Midbrain (tissue), 1 donor: Measurements from ENCODE around the gene ZNF568.

ENCODE experiments used
- DNase-seq: peaks from one replicate; lab custom pipeline; 2025; lab: John Stamatoyannopoulos, UW

The ZNF568 gene

GRCh38 chr19:36999313-36999712, 83.2 kb downstream of the ZNF568 start:
- DNase-seq, result no peak

GRCh38 chr19:37007587-37008220, 91.6 kb downstream of the ZNF568 start:
- DNase-seq, result peak; percentile 40

- no peak for DNase-seq
These were observed 93.7 kb downstream of the ZNF568 start for GRCh38 chr19:37009871-37010270.

- DNase-seq, result no peak
These were observed 96.1 kb downstream of the ZNF568 start for GRCh38 chr19:37012093-37012745.

- DNase-seq, result no peak
These were observed 98.3 kb downstream of the ZNF568 start for GRCh38 chr19:37014456-37014855.

GRCh38 chr19:37045140-37045539, 129.0 kb downstream of the ZNF568 start:
- DNase-seq, result no peak
